ENCODE results near the gene CRTAC1.

CRTAC1 gene

DNA sequence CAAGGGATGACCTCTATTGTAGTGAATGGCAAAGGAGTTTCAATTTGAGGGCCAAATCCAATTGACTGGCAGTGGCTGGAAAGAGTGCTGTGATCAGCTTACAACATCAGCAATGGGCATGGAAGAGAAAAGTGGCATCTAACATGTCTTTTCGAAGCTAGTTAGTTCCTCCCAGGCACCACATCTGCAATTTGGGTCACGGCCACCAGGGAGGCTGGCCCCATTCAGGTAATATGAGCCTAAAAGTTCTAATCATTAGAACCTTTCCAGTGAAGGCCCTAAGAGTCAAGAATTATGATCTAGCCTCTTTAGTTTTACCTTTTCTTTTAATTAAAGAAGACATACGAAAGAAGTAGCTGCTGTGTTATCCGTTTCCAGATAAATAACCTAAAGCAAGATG is 17.3 kb downstream of the CRTAC1 start:
- Histone ChIP-seq H3K18ac (ENCODE audit: low read length) (no peak overlapping the region), H3K4ac (ENCODE audit: low read length) (no peak overlapping the region), H2BK15ac (ENCODE audit: low read length) (no peak overlapping the region), H4K91ac (ENCODE audit: low read depth, low read length, poor library complexity) (no peak overlapping the region), H2BK5ac (ENCODE audit: low read length) (no peak overlapping the region), H3K36me3 (replicated peaks in 1 of 2; ENCODE audit: control insufficient read depth in 2 of 2, insufficient read depth in 2 of 2, low read length in 2 of 2) (no peaks in the 10 kb centered on the region), H3K79me1 (ENCODE audit: low read depth, low read length) (no peaks in the 10 kb centered on the region), H2AFZ (ENCODE audit: low read length) (no peak overlapping the region), H3K27ac (replicated peaks; ENCODE audit: low read length) (no peak overlapping the region), H3K4me3 (ENCODE audit: low read length in 2 of 2) (no peak overlapping the region), H3K23ac (ENCODE audit: low read depth, low read length, poor library complexity) (no peak overlapping the region), H2BK120ac (ENCODE audit: low read depth, low read length) (no peak overlapping the region), H3K4me1 (ENCODE audit: control insufficient read depth in 2 of 2, insufficient read depth in 1 of 2, low read depth in 1 of 2, low read length in 2 of 2) (no peaks in the 10 kb centered on the region), H2BK12ac (ENCODE audit: low read length) (no peak overlapping the region), H3K9ac (ENCODE audit: low read depth, low read length, poor library complexity) (no peak overlapping the region), H2AK5ac (ENCODE audit: low read depth, low read length) (no peak overlapping the region), H3K27me3 (ENCODE audit: control insufficient read depth in 3 of 3, insufficient read depth in 3 of 3, low read depth in 1 of 3, low read length in 3 of 3) (peaks cover 0 to 15% (median 0%) of the 10 kb centered on the region in 3 experiments), H3K14ac (ENCODE audit: low read length) (no peak overlapping the region), H3K9me3 (replicated peaks in 1 of 2; ENCODE audit: control insufficient read depth in 2 of 2, insufficient read depth in 1 of 2, low read depth in 1 of 2, low read length in 2 of 2) (no peaks in the 10 kb centered on the region), H4K8ac (ENCODE audit: low read depth, low read length) (no peak overlapping the region), H3K4me2 (ENCODE audit: insufficient read depth, low read length, poor library complexity, severe bottlenecking) (no peak overlapping the region)
- no CpG with 5 or more reads among the region's 4 CpGs for WGBS, 2 donors (ENCODE audit: extremely low coverage in 2 of 2, insufficient read length in 2 of 2, insufficient replicate concordance in 1 of 2)
- no peak for DNase-seq (ENCODE audit: low spot score)

DNA sequence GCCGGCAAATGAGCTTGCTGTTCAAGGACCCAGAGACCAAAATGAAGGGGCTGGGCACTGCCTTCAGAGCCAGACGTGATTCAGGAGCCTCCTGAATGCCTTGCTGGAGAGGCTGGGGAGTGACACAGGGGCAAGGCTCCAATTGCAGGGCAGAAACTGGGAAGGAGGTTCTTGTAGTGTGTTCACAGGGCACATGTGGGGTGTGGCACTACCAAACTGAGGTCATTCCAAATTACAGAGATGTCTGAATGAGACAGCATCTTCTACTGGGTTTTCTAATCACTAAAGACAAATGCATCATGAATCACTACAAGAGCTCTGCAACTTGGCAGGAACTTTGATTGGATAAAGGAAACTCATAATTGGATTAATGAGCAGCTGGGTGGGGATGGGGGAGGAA is 17.8 kb downstream of the CRTAC1 start:
- Histone ChIP-seq H3K79me1 (ENCODE audit: low read depth, low read length) (no peaks in the 10 kb centered on the region), H4K8ac (ENCODE audit: low read depth, low read length) (no peak overlapping the region), H3K18ac (ENCODE audit: low read length) (no peak overlapping the region), H3K4ac (ENCODE audit: low read length) (no peak overlapping the region), H2AFZ (ENCODE audit: low read length) (no peak overlapping the region), H2AK5ac (ENCODE audit: low read depth, low read length) (no peak overlapping the region), H2BK15ac (ENCODE audit: low read length) (no peak overlapping the region), H3K4me3 (ENCODE audit: low read length in 2 of 2) (no peak overlapping the region), H3K9ac (ENCODE audit: low read depth, low read length, poor library complexity) (no peak overlapping the region), H4K91ac (ENCODE audit: low read depth, low read length, poor library complexity) (no peak overlapping the region), H3K27me3 (ENCODE audit: control insufficient read depth in 3 of 3, insufficient read depth in 3 of 3, low read depth in 1 of 3, low read length in 3 of 3) (peaks cover 0 to 19% (median 0%) of the 10 kb centered on the region in 3 experiments), H2BK5ac (ENCODE audit: low read length) (no peak overlapping the region), H3K14ac (ENCODE audit: low read length) (no peak overlapping the region), H3K36me3 (replicated peaks in 1 of 2; ENCODE audit: control insufficient read depth in 2 of 2, insufficient read depth in 2 of 2, low read length in 2 of 2) (no peaks in the 10 kb centered on the region), H3K9me3 (replicated peaks in 1 of 2; ENCODE audit: control insufficient read depth in 2 of 2, insufficient read depth in 1 of 2, low read depth in 1 of 2, low read length in 2 of 2) (no peaks in the 10 kb centered on the region), H2BK12ac (ENCODE audit: low read length) (no peak overlapping the region), H3K23ac (ENCODE audit: low read depth, low read length, poor library complexity) (no peak overlapping the region), H3K4me2 (ENCODE audit: insufficient read depth, low read length, poor library complexity, severe bottlenecking) (no peak overlapping the region), H3K4me1 (ENCODE audit: control insufficient read depth in 2 of 2, insufficient read depth in 1 of 2, low read depth in 1 of 2, low read length in 2 of 2) (no peaks in the 10 kb centered on the region), H3K27ac (replicated peaks; ENCODE audit: low read length) (no peak overlapping the region), H2BK120ac (ENCODE audit: low read depth, low read length) (no peak overlapping the region)
- no CpG with 5 or more reads among the region's 2 CpGs for WGBS, 2 donors (ENCODE audit: extremely low coverage in 2 of 2, insufficient read length in 2 of 2, insufficient replicate concordance in 1 of 2)
- DNase-seq (ENCODE audit: low spot score) = no peak

DNA sequence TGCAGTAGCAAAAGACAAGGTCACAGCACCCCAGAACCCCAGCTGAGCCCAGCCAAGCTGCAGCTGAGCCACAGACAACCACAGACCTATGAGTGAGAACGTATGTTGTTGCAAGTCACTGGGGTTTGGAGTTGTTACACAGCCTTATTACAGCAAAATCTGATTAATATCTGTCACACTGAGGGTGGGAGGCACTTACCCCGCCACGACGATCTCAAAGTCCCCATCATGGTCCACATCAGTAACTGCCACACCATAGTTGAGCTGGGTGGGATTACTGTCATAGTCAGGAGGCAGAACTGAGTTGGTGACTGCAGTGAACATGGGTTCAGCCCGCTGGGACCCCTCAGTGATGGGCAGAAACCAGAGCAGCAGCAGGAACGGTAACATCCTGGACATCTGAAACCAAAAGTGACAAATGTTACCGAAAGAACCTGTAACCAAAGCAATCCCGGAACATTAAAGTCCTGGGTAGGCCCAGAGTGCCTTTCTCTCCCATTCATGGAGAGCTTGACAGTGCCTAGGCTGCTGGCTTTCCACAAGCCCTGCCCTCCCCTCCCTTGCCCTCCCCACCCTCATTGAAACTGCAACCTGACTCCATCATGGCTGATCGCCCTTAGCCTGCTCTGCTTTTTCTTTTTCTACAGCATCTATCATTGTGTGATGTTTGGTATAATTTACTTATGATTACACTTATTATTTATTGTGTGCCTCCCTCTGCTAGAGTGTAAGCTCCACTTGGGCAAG is 19.3 kb downstream of the CRTAC1 start:
- Histone ChIP-seq H3K4me1 (ENCODE audit: control insufficient read depth in 2 of 2, insufficient read depth in 1 of 2, low read depth in 1 of 2, low read length in 2 of 2) (peaks cover 0 to 3% of the 10 kb centered on the region in 2 donors), H3K27me3 (ENCODE audit: control insufficient read depth in 3 of 3, insufficient read depth in 3 of 3, low read depth in 1 of 3, low read length in 3 of 3) (peaks cover 0 to 23% (median 0%) of the 10 kb centered on the region in 3 experiments), H3K4me3 (ENCODE audit: low read length in 2 of 2) (no peak overlapping the region), H3K9ac (ENCODE audit: low read depth, low read length, poor library complexity) (no peak overlapping the region), H4K91ac (ENCODE audit: low read depth, low read length, poor library complexity) (no peak overlapping the region), H2AFZ (ENCODE audit: low read length) (no peak overlapping the region), H3K18ac (ENCODE audit: low read length) (no peak overlapping the region), H2AK5ac (ENCODE audit: low read depth, low read length) (no peak overlapping the region), H3K4ac (ENCODE audit: low read length) (no peak overlapping the region), H3K23ac (ENCODE audit: low read depth, low read length, poor library complexity) (no peak overlapping the region), H3K9me3 (replicated peaks in 1 of 2; ENCODE audit: control insufficient read depth in 2 of 2, insufficient read depth in 1 of 2, low read depth in 1 of 2, low read length in 2 of 2) (no peaks in the 10 kb centered on the region), H2BK12ac (ENCODE audit: low read length) (no peak overlapping the region), H3K79me1 (ENCODE audit: low read depth, low read length) (no peaks in the 10 kb centered on the region), H3K36me3 (replicated peaks in 1 of 2; ENCODE audit: control insufficient read depth in 2 of 2, insufficient read depth in 2 of 2, low read length in 2 of 2) (no peaks in the 10 kb centered on the region), H2BK15ac (ENCODE audit: low read length) (no peak overlapping the region), H2BK120ac (ENCODE audit: low read depth, low read length) (no peak overlapping the region), H4K8ac (ENCODE audit: low read depth, low read length) (no peak overlapping the region), H3K14ac (ENCODE audit: low read length) (no peak overlapping the region), H3K4me2 (ENCODE audit: insufficient read depth, low read length, poor library complexity, severe bottlenecking) (no peak overlapping the region), H3K27ac (replicated peaks; ENCODE audit: low read length) (no peak overlapping the region), H2BK5ac (ENCODE audit: low read length) (no peak overlapping the region)
- no CpG with 5 or more reads among the region's 9 CpGs for WGBS, 2 donors (ENCODE audit: extremely low coverage in 2 of 2, insufficient read length in 2 of 2, insufficient replicate concordance in 1 of 2)
- DNase-seq (ENCODE audit: low spot score) = no peak

DNA sequence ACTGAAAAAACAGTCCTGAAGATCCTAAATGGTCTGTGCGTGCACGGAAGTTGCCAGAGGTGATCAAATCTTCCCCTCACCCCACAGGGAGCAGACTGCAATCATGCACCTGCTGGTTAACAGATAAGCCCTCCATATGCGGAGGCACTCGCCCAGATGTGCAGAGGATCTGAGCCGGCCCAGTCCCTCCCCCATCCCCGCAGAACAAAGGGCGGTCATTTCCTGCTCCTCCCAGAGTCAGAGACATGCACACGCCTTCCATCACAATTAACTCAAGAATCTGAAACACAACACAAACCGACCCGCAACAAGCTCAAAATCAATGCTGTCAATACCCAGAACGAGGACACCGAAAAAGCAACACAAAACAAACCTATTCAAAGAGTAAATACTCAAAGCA is 24.2 kb downstream of the CRTAC1 start:
- Histone ChIP-seq H3K4me1 (ENCODE audit: control insufficient read depth in 2 of 2, insufficient read depth in 1 of 2, low read depth in 1 of 2, low read length in 2 of 2) (peaks cover 0 to 3% of the 10 kb centered on the region in 2 donors), H3K4me3 (ENCODE audit: low read length in 2 of 2) (no peak overlapping the region), H3K23ac (ENCODE audit: low read depth, low read length, poor library complexity) (no peak overlapping the region), H3K14ac (ENCODE audit: low read length) (no peak overlapping the region), H3K27me3 (ENCODE audit: control insufficient read depth in 3 of 3, insufficient read depth in 3 of 3, low read depth in 1 of 3, low read length in 3 of 3) (peaks cover 0 to 15% (median 0%) of the 10 kb centered on the region in 3 experiments), H3K18ac (ENCODE audit: low read length) (no peak overlapping the region), H3K9me3 (replicated peaks in 1 of 2; ENCODE audit: control insufficient read depth in 2 of 2, insufficient read depth in 1 of 2, low read depth in 1 of 2, low read length in 2 of 2) (no peaks in the 10 kb centered on the region), H4K8ac (ENCODE audit: low read depth, low read length) (no peak overlapping the region), H3K36me3 (replicated peaks in 1 of 2; ENCODE audit: control insufficient read depth in 2 of 2, insufficient read depth in 2 of 2, low read length in 2 of 2) (no peaks in the 10 kb centered on the region), H2BK15ac (ENCODE audit: low read length) (no peak overlapping the region), H2BK5ac (ENCODE audit: low read length) (no peak overlapping the region), H3K27ac (replicated peaks; ENCODE audit: low read length) (no peak overlapping the region), H2AFZ (ENCODE audit: low read length) (no peak overlapping the region), H4K91ac (ENCODE audit: low read depth, low read length, poor library complexity) (no peak overlapping the region), H3K9ac (ENCODE audit: low read depth, low read length, poor library complexity) (no peak overlapping the region), H3K4ac (ENCODE audit: low read length) (no peak overlapping the region), H3K4me2 (ENCODE audit: insufficient read depth, low read length, poor library complexity, severe bottlenecking) (no peak overlapping the region), H2BK120ac (ENCODE audit: low read depth, low read length) (no peak overlapping the region), H2BK12ac (ENCODE audit: low read length) (no peak overlapping the region), H2AK5ac (ENCODE audit: low read depth, low read length) (no peak overlapping the region), H3K79me1 (ENCODE audit: low read depth, low read length) (no peaks in the 10 kb centered on the region)
- DNase-seq (ENCODE audit: low spot score) = no peak
- WGBS, 2 donors (ENCODE audit: extremely low coverage in 2 of 2, insufficient read length in 2 of 2, insufficient replicate concordance in 1 of 2) = no CpG with 5 or more reads among the region's 12 CpGs

Data from neuronal stem cell (in vitro differentiated cells).